HCT116 (cell line): ENCODE data around the gene GP1BB. TPM values are rescaled to one million over a fixed set of nuclear protein-coding genes. Genes with fewer than 3 reads are reported as not detected.

Experiments
- ATAC-seq: fragments of 200-7000 bp; cut with Tn5 transposase; 2 replicates; pipeline ENCODE4 v1.9.1; 2020; ENCODE audit warnings: mild to moderate bottlenecking, moderate library complexity
- BruUV-seq: library from RNA; stranded (reverse); fragments of 400-500 nt; replicated peaks from 2 replicates; lab custom pipeline; 2021; lab: Mats Ljungman, UMichigan
- CTCF ChIA-PET: fragments of 300-600 bp; sonication (Branson Sonifier 250); formaldehyde crosslinking; loops from one replicate; lab custom pipeline; 2021; ENCODE audit warnings: antibody characterized with exemption; lab: Charles Lee
- POLR2A ChIA-PET: fragments of 300-600, 350-600 bp; sonication (Branson Sonifier 250); formaldehyde crosslinking; loops from one replicate; lab custom pipeline; 2021; ENCODE audit warnings: antibody characterized with exemption; lab: Charles Lee
- RAD21 ChIA-PET, 2 experiments: fragments of 300-600 bp; sonication (Branson Sonifier 250); formaldehyde crosslinking; loops; one replicate each; lab custom pipeline; 2023; ENCODE audit warnings: low total read pairs in 2 of 2; ENCODE audit not compliant: uncharacterized antibody in 2 of 2, unreplicated experiment in 2 of 2, low non-redundant PET in 1 of 2; lab: Charles Lee
- DNase-seq: peaks from one replicate; pipeline ENCODE4 v3.0.0-alpha.2; 2010; ENCODE audit warnings: low read depth, low spot score
- H2AFZ ChIP-seq: fragments of 200-600 bp; shearing (Covaris generic), sonication (generic); 2 replicates; pipeline ENCODE4 v1.6.1; 2017; ENCODE audit warnings: low read depth, mixed run types, mixed read lengths, antibody characterized with exemption, low read length; ENCODE audit not compliant: poor library complexity, severe bottlenecking
- H3K27ac ChIP-seq: 2 replicates; pipeline ENCODE4 v1.5.1; 2012; ENCODE audit warnings: low read depth, low read length
- H3K27me3 ChIP-seq: fragments of 200-600 bp; sonication (generic); 2 replicates; pipeline ENCODE4 v1.6.1; 2016; ENCODE audit warnings: mixed run types, low read length, mixed read lengths; ENCODE audit not compliant: insufficient read depth
- H3K36me3 ChIP-seq, 2 experiments: fragments of 200-500 bp in 1 of 2; fragments of 200-600 bp in 1 of 2; sonication (Bioruptor generic) in 1 of 2; sonication (generic) in 1 of 2; 2 replicates each; pipeline versions ENCODE4 v1.5.1 to v1.6.1; 2014 to 2016; ENCODE audit warnings: low read length in 2 of 2, inconsistent platforms in 1 of 2, mixed read lengths in 1 of 2, mixed run types in 1 of 2; ENCODE audit not compliant: insufficient read depth in 2 of 2, control insufficient read depth in 1 of 2
- H3K4me1 ChIP-seq, 2 experiments: fragments of 200-600 bp in 1 of 2; sonication (generic) in 1 of 2; 2 replicates each; pipeline versions ENCODE4 v1.5.1 to v1.6.1; 2012 to 2017; ENCODE audit warnings: low read length in 2 of 2, inconsistent platforms in 1 of 2, mild to moderate bottlenecking in 1 of 2, mixed read lengths in 1 of 2, mixed run types in 1 of 2, moderate library complexity in 1 of 2; ENCODE audit not compliant: insufficient read depth in 2 of 2, control insufficient read depth in 1 of 2
- H3K4me2 ChIP-seq: fragments of 200-600 bp; sonication (generic); 2 replicates; pipeline ENCODE4 v1.6.1; 2017; ENCODE audit warnings: mixed run types, low read length, mixed read lengths
- H3K4me3 ChIP-seq, 2 experiments: fragments of 200-600 bp in 1 of 2; sonication (generic) in 1 of 2; replicated peaks in 1 of 2; 2 replicates each; pipeline ENCODE4 v1.5.1; 2011 to 2016; ENCODE audit warnings: low read length in 2 of 2, control low read depth in 1 of 2, low read depth in 1 of 2, mild to moderate bottlenecking in 1 of 2, mixed read lengths in 1 of 2, mixed run types in 1 of 2
- H3K79me2 ChIP-seq: fragments of 200-600 bp; sonication (generic); 2 replicates; pipeline ENCODE4 v1.6.1; 2017; ENCODE audit warnings: mild to moderate bottlenecking, mixed run types, low read length, moderate library complexity, mixed read lengths; ENCODE audit not compliant: insufficient read depth
- H3K9ac ChIP-seq: fragments of 200-600 bp; sonication (generic); 2 replicates; pipeline ENCODE4 v1.6.1; 2016; ENCODE audit warnings: low read length, mixed read lengths
- H3K9me2 ChIP-seq: fragments of 200-600 bp; sonication (generic), shearing (Covaris generic); 2 replicates; pipeline ENCODE4 v1.6.1; 2017; ENCODE audit warnings: mixed run types, mild to moderate bottlenecking, moderate library complexity; ENCODE audit not compliant: insufficient read depth
- H3K9me3 ChIP-seq, 2 experiments: fragments of 200-500 bp in 1 of 2; fragments of 200-600 bp in 1 of 2; sonication (Bioruptor generic) in 1 of 2; sonication (generic) in 1 of 2; 2 replicates each; pipeline ENCODE4 v1.6.1; 2014 to 2017; ENCODE audit warnings: low read length in 2 of 2, mixed read lengths in 2 of 2, inconsistent platforms in 1 of 2, low read depth in 1 of 2, mild to moderate bottlenecking in 1 of 2, mixed run types in 1 of 2, moderate library complexity in 1 of 2; ENCODE audit not compliant: control insufficient read depth in 1 of 2, insufficient read depth in 1 of 2
- H4K20me1 ChIP-seq: fragments of 200-600 bp; sonication (generic), shearing (Covaris generic); 2 replicates; pipeline ENCODE4 v1.6.1; 2017; ENCODE audit warnings: mixed run types, mild to moderate bottlenecking, moderate library complexity; ENCODE audit not compliant: insufficient read depth
- EZH2 ChIP-seq: fragments of 200-600 bp; sonication (generic); IDR thresholded peaks from 2 replicates; pipeline ENCODE4 v1.6.1; 2017; ENCODE audit warnings: antibody characterized with exemption, mixed run types
- EZH2phosphoT487 ChIP-seq: fragments of 200-600 bp; IDR thresholded peaks from 2 replicates; pipeline ENCODE4 v1.6.1; 2018; ENCODE audit warnings: antibody characterized with exemption, borderline replicate concordance
- RAD21 ChIP-seq: IDR thresholded peaks from 2 replicates; pipeline ENCODE4 v1.6.1; 2012; ENCODE audit warnings: low read depth, mild to moderate bottlenecking
- SP1 ChIP-seq: IDR thresholded peaks from 2 replicates; pipeline ENCODE4 v1.6.1; 2012; ENCODE audit warnings: low read depth
- YY1 ChIP-seq: IDR thresholded peaks from 2 replicates; pipeline ENCODE4 v1.6.1; 2011; ENCODE audit warnings: low read length, low read depth, moderate library complexity, mild to moderate bottlenecking; ENCODE audit not compliant: insufficient replicate concordance; ENCODE audit errors: extremely low read depth
- ZFX ChIP-seq: fragments of 450-650 bp; IDR thresholded peaks from 2 replicates; pipeline ENCODE4 v1.6.1; 2017
- ZNF274 ChIP-seq: fragments of 200-500 bp; sonication (Bioruptor generic); IDR thresholded peaks from 2 replicates; pipeline ENCODE4 v1.6.1; 2014; ENCODE audit warnings: mild to moderate bottlenecking, low read depth, low read length, inconsistent platforms
- intact Hi-C: fragments of 100-400 bp; cut with micrococcal nuclease; formaldehyde crosslinking; loops from 2 replicates; pipeline ENCODE4 v1.10.0; 2022
- total RNA-seq: library from RNA; stranded (reverse); gene quantifications from one replicate; pipeline ENCODE4 v1.2.1, GENCODE V29; 2021; ENCODE audit not compliant: unreplicated experiment
- TF ChIP-seq, protein P1 (sequence below): IDR thresholded peaks from 2 replicates; pipeline ENCODE4 v1.6.1; 2012

Gene GP1BB
- total RNA-seq, 1 experiment from 2014 or later, result 4.8 TPM

DNA sequence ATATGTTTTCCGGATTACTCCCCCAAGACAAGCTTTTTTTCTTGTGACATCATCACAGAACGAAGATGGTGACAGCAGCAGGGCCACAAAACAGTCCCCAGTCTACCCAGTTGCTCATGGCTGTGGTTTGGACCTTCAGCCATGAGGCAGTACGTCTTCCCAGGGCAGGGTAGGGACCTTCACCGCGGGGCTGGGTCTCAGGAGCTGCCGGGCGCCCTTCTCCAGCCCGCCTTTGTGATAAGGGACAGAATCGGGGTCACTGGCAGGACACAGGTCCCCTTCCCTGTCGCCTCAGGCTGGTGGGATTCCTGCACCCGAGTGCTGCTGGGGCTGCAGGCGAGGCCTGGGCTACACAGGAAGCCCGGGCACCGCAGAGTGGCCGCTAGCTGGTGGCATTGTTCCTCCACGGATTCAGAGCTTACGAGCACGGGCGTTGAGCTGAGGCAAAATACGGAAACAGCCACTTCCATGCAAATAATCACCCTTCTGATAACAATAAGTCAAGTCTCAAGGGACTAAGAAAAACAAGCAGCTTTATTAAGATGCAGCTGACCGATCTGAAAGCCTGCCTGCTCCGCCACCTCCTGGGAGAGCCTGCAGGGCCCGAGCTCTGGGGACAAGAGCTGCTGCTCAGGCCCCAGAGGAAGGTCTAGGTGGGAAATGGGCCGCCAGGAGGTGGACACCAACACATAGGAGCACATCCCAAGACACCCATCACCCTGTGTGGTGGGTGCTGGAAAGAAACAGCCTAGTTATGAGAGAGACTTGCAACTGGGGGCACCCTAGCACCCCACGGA is 49.5 kb downstream of the GP1BB start:
- POLR2A ChIA-PET, result no interaction called here
- no TSS peak for BruUV-seq
- Histone ChIP-seq H4K20me1 (no peaks in the 10 kb centered on the region), H2AFZ (no peak overlapping the region), H3K9ac (no peak overlapping the region), H3K27me3 (no peaks in the 10 kb centered on the region)
- intact Hi-C loops, result no loop called here
- DNase-seq, result no peak
- TF ChIP-seq ZNF274, result no peak
- no peak for TF ChIP-seq SP1
- TF ChIP-seq EZH2phosphoT487, result no peak
- no peak for TF ChIP-seq RAD21
- TF ChIP-seq YY1, result no peak
- no peak for TF ChIP-seq EZH2
- TF ChIP-seq, protein P1, sequence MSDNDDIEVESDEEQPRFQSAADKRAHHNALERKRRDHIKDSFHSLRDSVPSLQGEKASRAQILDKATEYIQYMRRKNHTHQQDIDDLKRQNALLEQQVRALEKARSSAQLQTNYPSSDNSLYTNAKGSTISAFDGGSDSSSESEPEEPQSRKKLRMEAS, result no peak
- TF ChIP-seq, all 23 proteins: peak for 0
- H3K79me2 ChIP-seq, result peaks cover 21% of the 10 kb centered on the region
- no peak overlapping the region for H3K4me2 ChIP-seq
- ChIA-PET RAD21 (no interaction called here), CTCF (interaction anchor here (2.2 kb wide), 1 partner anchor 42 kb away, joined by 8 read pairs; no protein-coding TSS in a partner anchor)
- no peak overlapping the region for H3K27ac ChIP-seq
- H3K36me3 ChIP-seq, result no peaks in the 10 kb centered on the region
- no peak overlapping the region for H3K4me3 ChIP-seq
- H3K9me2 ChIP-seq, result no peaks in the 10 kb centered on the region
- H3K4me1 ChIP-seq, result peaks cover 2 to 6% of the 10 kb centered on the region in 2 experiments; a peak in 3 of 4 replicates
- ATAC-seq, result no peak
- H3K9me3 ChIP-seq, result no peaks in the 10 kb centered on the region

DNA sequence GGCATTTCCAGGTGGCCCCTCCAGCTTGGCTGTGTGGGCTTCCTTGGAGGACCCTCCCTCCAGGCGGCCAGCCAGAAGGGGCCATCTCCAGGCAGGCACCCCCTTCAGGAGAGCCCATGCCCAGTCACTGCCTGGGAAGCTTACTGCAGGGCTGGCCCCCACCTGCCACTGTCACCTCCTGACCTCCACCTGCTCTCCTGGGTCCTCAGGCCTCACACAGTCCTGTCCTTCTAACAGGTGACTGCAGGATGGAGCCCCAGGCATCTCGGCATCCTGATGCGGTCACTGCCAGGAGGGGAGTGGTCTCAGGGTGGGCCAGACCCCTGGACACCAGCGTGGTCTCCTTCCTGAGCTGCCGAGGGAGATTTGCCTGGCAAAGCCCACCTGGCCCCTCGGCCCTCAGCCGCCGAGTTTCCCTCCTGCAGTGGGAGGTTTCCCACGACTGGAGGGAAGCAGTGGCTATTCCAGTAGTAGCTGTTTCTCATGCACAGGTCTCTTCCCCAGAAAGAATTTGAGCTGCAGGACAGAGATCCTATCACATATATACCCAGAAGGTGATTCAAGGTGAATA is 50.2 kb downstream of the GP1BB start:
- Histone ChIP-seq H3K4me3 (no peak overlapping the region), H3K4me2 (no peak overlapping the region), H3K9ac (no peak overlapping the region), H3K9me3 (no peaks in the 10 kb centered on the region), H3K27ac (no peak overlapping the region), H3K79me2 (peaks cover 14% of the 10 kb centered on the region; the same call in 1 of the 2 replicates), H3K36me3 (no peaks in the 10 kb centered on the region), H3K9me2 (no peaks in the 10 kb centered on the region), H3K27me3 (no peaks in the 10 kb centered on the region), H4K20me1 (no peaks in the 10 kb centered on the region), H2AFZ (no peak overlapping the region), H3K4me1 (no peaks in the 10 kb centered on the region)
- ChIA-PET POLR2A (no interaction called here), RAD21 (no interaction called here), CTCF (interaction anchor here (2.2 kb wide), 1 partner anchor 43 kb away, joined by 8 read pairs; no protein-coding TSS in a partner anchor)
- BruUV-seq, result no TSS peak
- DNase-seq (no peak), ATAC-seq (no peak)
- no peak for TF ChIP-seq YY1
- TF ChIP-seq ZFX, result no peak
- TF ChIP-seq RAD21, result no peak
- no peak for TF ChIP-seq EZH2phosphoT487
- intact Hi-C loops, result no loop called here

Other genes with a start within 250 kb of the GP1BB start
- 97.5 TPM for gene UFD1, start 244.3 kb upstream of the GP1BB start, total RNA-seq
- gene CDC45, start 243.6 kb upstream of the GP1BB start, total RNA-seq, result 43.4 TPM
- gene CLDN5, start 199.1 kb upstream of the GP1BB start, total RNA-seq, result 0.32 TPM
- 9.0 TPM for gene SEPTIN5, start 9.0 kb upstream of the GP1BB start, total RNA-seq
- gene TBX1, start 37.2 kb downstream of the GP1BB start, total RNA-seq, result 3.9 TPM
- gene GNB1L, start 131.3 kb downstream of the GP1BB start, total RNA-seq, result 12.1 TPM
- gene RTL10, start 131.3 kb downstream of the GP1BB start, total RNA-seq, result 24.6 TPM
- gene COMT, start 218.2 kb downstream of the GP1BB start, total RNA-seq, result 109 TPM
- 19.7 TPM for gene TXNRD2, start 218.3 kb downstream of the GP1BB start, total RNA-seq